Activated CD4-positive, alpha-beta T cell treated with anti-CD3 and anti-CD28 coated beads for 36 hours (primary cell): ENCODE measurements around the gene PDZRN4. TPM values are rescaled to one million over a fixed set of nuclear protein-coding genes. Genes with fewer than 3 reads are reported as not detected.

ENCODE experiments used
- ATAC-seq: fragments of 200-7000 bp; cut with Tn5 transposase; one replicate; pipeline ENCODE4 v1.10.0; 2021; ENCODE audit warnings: mild to moderate bottlenecking, moderate library complexity
- CTCF ChIA-PET: fragments of 350-600 bp; sonication (Branson Sonifier 250); formaldehyde crosslinking; loops from one replicate; lab custom pipeline; 2021; ENCODE audit warnings: antibody characterized with exemption; lab: Charles Lee
- POLR2A ChIA-PET: fragments of 350-600 bp; sonication (Branson Sonifier 250); formaldehyde crosslinking; loops from one replicate; lab custom pipeline; 2021; ENCODE audit warnings: antibody characterized with exemption, inconsistent platforms; lab: Charles Lee
- DNase-seq: peaks from one replicate; pipeline ENCODE4 v3.0.0-alpha.2; 2020
- H3K27ac Mint-ChIP-seq: one replicate; pipeline ENCODE4 v1.8.0; 2021; ENCODE audit warnings: mixed read lengths
- H3K27me3 Mint-ChIP-seq: one replicate; pipeline ENCODE4 v1.8.0; 2021; ENCODE audit warnings: mixed read lengths
- H3K36me3 Mint-ChIP-seq: one replicate; pipeline ENCODE4 v1.8.0; 2021; ENCODE audit warnings: low read depth, mixed read lengths
- H3K4me1 Mint-ChIP-seq: one replicate; pipeline ENCODE4 v1.8.0; 2021; ENCODE audit warnings: mixed read lengths
- H3K4me3 Mint-ChIP-seq: one replicate; pipeline ENCODE4 v1.8.0; 2021; ENCODE audit warnings: mild to moderate bottlenecking, moderate library complexity, mixed read lengths
- H3K9me3 Mint-ChIP-seq: one replicate; pipeline ENCODE4 v1.8.0; 2021; ENCODE audit warnings: low read depth, mixed read lengths
- intact Hi-C, 2 experiments: fragments of 100-400 bp; cut with DNase I in 1 of 2; cut with micrococcal nuclease in 1 of 2; formaldehyde crosslinking; loops; one replicate each; pipeline versions ENCODE4 v1.14.2 to v1.15.1; 2022 to 2024; cut with DNase I, micrococcal nuclease
- total RNA-seq, 2 experiments: library from RNA; stranded (reverse); gene quantifications; one replicate each; pipeline ENCODE4 v1.2.3, GENCODE V29; 2021

Gene PDZRN4
- total RNA-seq, 2 experiments from 2014 or later: not detected

DNA sequence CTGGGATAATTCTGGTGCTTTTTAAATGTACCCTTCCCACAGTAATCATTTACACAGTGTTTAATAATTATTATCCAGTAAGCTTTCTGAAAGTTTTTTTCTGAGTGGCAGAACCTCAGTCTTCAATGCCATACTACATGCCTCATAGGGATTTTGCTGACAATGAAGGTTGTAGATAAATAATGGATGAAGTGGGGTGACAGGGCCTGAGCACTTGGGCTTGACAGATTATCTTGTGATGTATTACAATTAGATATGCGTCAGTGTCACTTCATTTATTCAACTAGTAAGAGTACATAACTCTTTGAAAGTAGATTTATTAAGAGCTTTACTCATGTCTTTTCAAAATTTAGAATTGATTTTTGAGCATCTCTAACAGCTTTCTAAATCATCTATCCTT, 176.1 kb downstream of the PDZRN4 start:
- Mint-ChIP-seq H3K9me3 (no peaks in the 10 kb centered on the region), H3K36me3 (no peaks in the 10 kb centered on the region), H3K4me3 (no peak overlapping the region), H3K4me1 (no peaks in the 10 kb centered on the region), H3K27ac (no peak overlapping the region), H3K27me3 (no peaks in the 10 kb centered on the region)
- DNase-seq: no peak
- intact Hi-C loops: loop anchor here in 1 of 2 experiments (10.0 kb wide), 1 partner anchor 661 kb away; no protein-coding TSS in a partner anchor
- CTCF ChIA-PET: no interaction called here
- POLR2A ChIA-PET: no interaction called here
- no peak for ATAC-seq

GRCh38 chr12:41365653-41366171, 177.6 kb downstream of the PDZRN4 start:
- no peaks in the 10 kb centered on the region for H3K9me3 Mint-ChIP-seq
- no peak overlapping the region for H3K4me3 Mint-ChIP-seq
- H3K4me1 Mint-ChIP-seq: no peaks in the 10 kb centered on the region
- H3K36me3 Mint-ChIP-seq: no peaks in the 10 kb centered on the region
- CTCF ChIA-PET: no interaction called here
- DNase-seq (no peak), ATAC-seq (no peak)
- intact Hi-C loops: loop anchor here in 1 of 2 experiments (10.0 kb wide), 1 partner anchor 659 kb away; no protein-coding TSS in a partner anchor
- no peak overlapping the region for H3K27ac Mint-ChIP-seq
- no peaks in the 10 kb centered on the region for H3K27me3 Mint-ChIP-seq
- POLR2A ChIA-PET: no interaction called here

- CTCF ChIA-PET: no interaction called here
- Mint-ChIP-seq H3K4me3 (no peak overlapping the region), H3K9me3 (no peaks in the 10 kb centered on the region), H3K4me1 (no peaks in the 10 kb centered on the region), H3K27me3 (no peaks in the 10 kb centered on the region), H3K36me3 (no peaks in the 10 kb centered on the region), H3K27ac (no peak overlapping the region)
- DNase-seq (no peak), ATAC-seq (no peak)
- intact Hi-C loops: loop anchor here in 1 of 2 experiments (10.0 kb wide), 1 partner anchor 657 kb away; no protein-coding TSS in a partner anchor
- POLR2A ChIA-PET: no interaction called here
Measured at GRCh38 chr12:41367726-41368405, 179.7 kb downstream of the PDZRN4 start.

DNA sequence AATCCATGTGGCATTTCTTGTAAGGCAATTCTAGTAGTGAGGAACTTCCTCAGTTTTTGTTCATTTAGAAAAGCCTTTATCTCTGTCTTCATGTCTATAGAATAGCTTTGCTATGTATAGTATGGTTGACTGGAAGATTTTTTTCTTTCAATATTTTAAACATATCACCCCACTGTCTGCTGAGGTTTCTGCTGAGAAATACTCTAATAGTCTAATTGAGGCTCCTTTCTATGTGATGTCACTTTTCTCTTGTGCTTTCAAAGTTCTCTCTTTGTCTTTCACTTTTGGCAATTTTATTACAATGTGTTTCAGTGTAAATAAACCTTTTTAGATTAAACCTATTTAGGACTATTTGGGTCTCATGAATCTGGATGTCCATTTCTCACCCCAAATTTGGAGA, 192.8 kb downstream of the PDZRN4 start:
- POLR2A ChIA-PET: no interaction called here
- ATAC-seq (no peak), DNase-seq (no peak)
- CTCF ChIA-PET: no interaction called here
- peaks cover 3% of the 10 kb centered on the region for H3K27me3 Mint-ChIP-seq
- H3K4me1 Mint-ChIP-seq: no peaks in the 10 kb centered on the region
- intact Hi-C loops: no loop called here
- H3K4me3 Mint-ChIP-seq: no peak overlapping the region
- peaks cover 4% of the 10 kb centered on the region for H3K9me3 Mint-ChIP-seq
- no peak overlapping the region for H3K27ac Mint-ChIP-seq
- H3K36me3 Mint-ChIP-seq: no peaks in the 10 kb centered on the region

DNA sequence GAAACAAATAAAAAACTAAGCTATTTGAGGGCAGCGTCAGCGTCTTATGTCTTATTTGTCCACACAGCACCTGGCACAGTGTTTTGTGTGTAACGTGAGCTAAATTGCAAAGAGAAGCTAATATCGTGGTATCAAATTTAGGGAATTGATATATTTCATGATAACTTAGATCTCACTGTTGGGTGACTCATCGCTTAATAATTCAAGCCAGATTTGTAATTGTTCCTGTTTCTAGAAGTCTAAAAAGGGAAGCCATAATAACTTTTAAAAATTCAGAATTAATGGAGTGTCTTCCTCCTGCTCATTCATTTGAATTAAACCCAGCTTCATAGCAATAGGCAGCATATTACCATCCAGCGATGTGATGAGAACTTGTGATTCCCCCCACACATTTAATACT, 214.7 kb downstream of the PDZRN4 start:
- Mint-ChIP-seq H3K4me1 (no peaks in the 10 kb centered on the region), H3K27me3 (peaks cover 4% of the 10 kb centered on the region), H3K27ac (no peak overlapping the region), H3K9me3 (peaks cover 8% of the 10 kb centered on the region), H3K4me3 (no peak overlapping the region), H3K36me3 (no peaks in the 10 kb centered on the region)
- CTCF ChIA-PET: no interaction called here
- POLR2A ChIA-PET: no interaction called here
- no peak for DNase-seq
- intact Hi-C loops: no loop called here
- no peak for ATAC-seq

DNA sequence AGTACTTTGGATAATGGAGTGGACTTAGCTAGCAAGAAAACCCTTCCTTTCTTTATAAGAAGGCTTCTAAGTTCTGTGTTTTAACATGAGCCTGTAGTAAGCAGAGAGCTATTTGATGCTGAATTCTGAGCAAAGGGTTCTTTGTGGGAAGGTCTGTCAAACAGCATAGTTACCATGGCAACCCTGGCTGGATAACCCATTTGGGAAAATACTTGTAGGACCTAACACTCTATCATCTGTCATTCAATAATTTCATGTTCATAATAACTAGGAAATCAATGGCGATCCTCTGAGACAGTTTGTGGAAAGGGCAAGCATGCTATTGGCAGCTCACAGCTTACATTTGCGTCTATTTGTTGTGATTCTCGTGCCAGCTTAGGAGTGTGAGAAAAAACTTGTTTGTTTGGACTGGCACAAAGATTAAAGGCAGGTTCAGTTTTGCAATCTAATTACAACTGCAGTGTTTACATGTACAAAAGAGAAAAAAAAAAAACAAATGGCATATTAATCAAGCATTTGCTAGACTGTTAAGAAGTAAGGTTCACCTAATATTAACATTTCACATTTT, 219.2 kb downstream of the PDZRN4 start:
- DNase-seq (no peak), ATAC-seq (no peak)
- intact Hi-C loops: no loop called here
- Mint-ChIP-seq H3K27me3 (no peaks in the 10 kb centered on the region), H3K9me3 (peaks cover 8% of the 10 kb centered on the region), H3K36me3 (no peaks in the 10 kb centered on the region), H3K4me1 (no peaks in the 10 kb centered on the region), H3K4me3 (no peak overlapping the region), H3K27ac (no peak overlapping the region)
- POLR2A ChIA-PET: no interaction called here
- CTCF ChIA-PET: no interaction called here

GRCh38 chr12:41409628-41410027, 221.5 kb downstream of the PDZRN4 start:
- intact Hi-C loops: no loop called here
- POLR2A ChIA-PET: no interaction called here
- H3K4me1 Mint-ChIP-seq: no peaks in the 10 kb centered on the region
- peaks cover 8% of the 10 kb centered on the region for H3K9me3 Mint-ChIP-seq
- no peaks in the 10 kb centered on the region for H3K27me3 Mint-ChIP-seq
- no peak for DNase-seq
- no peak overlapping the region for H3K27ac Mint-ChIP-seq
- no peaks in the 10 kb centered on the region for H3K36me3 Mint-ChIP-seq
- no peak for ATAC-seq
- CTCF ChIA-PET: no interaction called here
- no peak overlapping the region for H3K4me3 Mint-ChIP-seq

DNA sequence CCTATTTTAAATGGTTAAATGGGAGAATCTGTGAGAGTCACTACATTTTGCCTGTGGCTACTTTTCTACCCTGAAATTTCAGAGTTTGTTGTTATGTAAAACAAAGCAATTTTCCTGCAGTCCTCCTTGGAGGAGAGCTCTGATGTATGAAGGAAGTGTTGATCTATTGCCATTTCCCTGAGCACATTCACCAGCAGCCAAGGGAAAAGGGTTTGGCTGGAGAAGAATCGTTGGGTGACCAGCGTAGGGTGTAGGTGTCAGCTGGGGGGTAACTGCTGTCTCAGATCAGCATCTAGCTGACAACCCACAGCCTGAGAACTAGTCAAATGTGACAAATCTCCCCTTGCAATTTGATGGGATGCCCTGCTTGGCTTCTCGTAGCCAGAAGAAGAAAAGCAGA, 230.5 kb downstream of the PDZRN4 start:
- no peak overlapping the region for H3K27ac Mint-ChIP-seq
- intact Hi-C loops: no loop called here
- H3K4me1 Mint-ChIP-seq: no peaks in the 10 kb centered on the region
- DNase-seq: no peak
- no peaks in the 10 kb centered on the region for H3K9me3 Mint-ChIP-seq
- no peaks in the 10 kb centered on the region for H3K27me3 Mint-ChIP-seq
- CTCF ChIA-PET: no interaction called here
- no peaks in the 10 kb centered on the region for H3K36me3 Mint-ChIP-seq
- POLR2A ChIA-PET: no interaction called here
- no peak overlapping the region for H3K4me3 Mint-ChIP-seq
- no peak for ATAC-seq

GRCh38 chr12:41419131-41419893, 231.2 kb downstream of the PDZRN4 start:
- Mint-ChIP-seq H3K27ac (no peak overlapping the region), H3K27me3 (no peaks in the 10 kb centered on the region), H3K4me1 (no peaks in the 10 kb centered on the region), H3K36me3 (no peaks in the 10 kb centered on the region), H3K4me3 (no peak overlapping the region), H3K9me3 (no peaks in the 10 kb centered on the region)
- ChIA-PET POLR2A (no interaction called here), CTCF (no interaction called here)
- intact Hi-C loops: no loop called here
- DNase-seq: no peak
- ATAC-seq: no peak

DNA sequence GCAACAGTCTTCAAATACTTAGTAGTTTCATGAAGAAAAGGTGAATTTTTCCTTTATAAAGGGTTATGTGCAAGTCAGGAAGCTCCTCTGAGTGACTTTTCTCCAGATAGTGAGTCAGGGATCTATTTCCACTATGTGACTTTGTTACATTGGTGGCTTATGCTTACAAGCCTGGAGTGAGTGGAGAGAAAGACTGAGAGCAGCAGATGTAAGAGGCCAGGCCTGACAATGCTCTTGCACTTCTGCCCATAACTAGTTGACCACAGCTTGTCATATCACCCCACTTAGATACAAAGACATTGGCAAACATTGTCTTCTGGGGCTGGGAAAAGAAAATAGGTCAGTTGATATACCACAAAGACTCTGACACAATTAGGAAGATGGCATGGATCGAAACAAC, 236.5 kb downstream of the PDZRN4 start:
- Mint-ChIP-seq H3K4me3 (no peak overlapping the region), H3K27ac (no peak overlapping the region), H3K4me1 (no peaks in the 10 kb centered on the region), H3K9me3 (no peaks in the 10 kb centered on the region), H3K27me3 (no peaks in the 10 kb centered on the region), H3K36me3 (no peaks in the 10 kb centered on the region)
- ChIA-PET CTCF (no interaction called here), POLR2A (no interaction called here)
- intact Hi-C loops: no loop called here
- DNase-seq (no peak), ATAC-seq (no peak)

- CTCF ChIA-PET: no interaction called here
- intact Hi-C loops: no loop called here
- no peaks in the 10 kb centered on the region for H3K9me3 Mint-ChIP-seq
- no peak for DNase-seq
- H3K36me3 Mint-ChIP-seq: no peaks in the 10 kb centered on the region
- POLR2A ChIA-PET: no interaction called here
- no peaks in the 10 kb centered on the region for H3K27me3 Mint-ChIP-seq
- H3K4me3 Mint-ChIP-seq: no peak overlapping the region
- H3K4me1 Mint-ChIP-seq: no peaks in the 10 kb centered on the region
- H3K27ac Mint-ChIP-seq: no peak overlapping the region
- ATAC-seq: no peak
Measured at GRCh38 chr12:41433460-41433859, 245.3 kb downstream of the PDZRN4 start.

DNA sequence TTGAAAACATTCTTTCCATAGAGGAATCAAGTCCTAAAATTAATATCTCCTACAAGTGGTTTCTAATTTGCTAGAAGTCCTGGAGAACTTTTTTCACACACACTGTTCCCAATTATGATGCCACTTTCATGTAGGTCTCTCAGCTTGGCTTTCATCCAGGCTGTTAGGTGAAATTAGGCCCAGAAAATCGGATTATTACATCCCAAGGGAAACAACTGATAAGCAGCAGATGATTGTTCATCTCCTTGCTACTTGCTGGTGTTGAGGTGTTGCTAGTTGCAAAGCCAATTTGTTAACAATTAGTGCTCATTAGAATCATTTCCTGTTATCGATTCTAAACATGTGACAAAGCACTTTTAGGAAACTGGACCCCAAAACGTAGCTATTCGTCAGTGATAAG, 248.0 kb downstream of the PDZRN4 start:
- ATAC-seq (no peak), DNase-seq (no peak)
- CTCF ChIA-PET: no interaction called here
- Mint-ChIP-seq H3K9me3 (no peaks in the 10 kb centered on the region), H3K4me1 (no peaks in the 10 kb centered on the region), H3K36me3 (no peaks in the 10 kb centered on the region), H3K27ac (no peak overlapping the region), H3K4me3 (no peak overlapping the region), H3K27me3 (no peaks in the 10 kb centered on the region)
- intact Hi-C loops: no loop called here
- POLR2A ChIA-PET: no interaction called here
